GM19467 (cell line): ENCODE data around the gene USP48.
"Not testable (repeated sequence)": the region's sequence is repeated elsewhere in the genome, so short reads cannot be mapped to it uniquely, and the experiment has no call there.

Experiments
- ATAC-seq: cut with Tn5 transposase; IDR thresholded peaks from one replicate; pipeline ENCODE4 v1.9.1; 2021; ENCODE audit warnings: mild to moderate bottlenecking, moderate library complexity; ENCODE audit not compliant: unreplicated experiment

The USP48 gene

DNA sequence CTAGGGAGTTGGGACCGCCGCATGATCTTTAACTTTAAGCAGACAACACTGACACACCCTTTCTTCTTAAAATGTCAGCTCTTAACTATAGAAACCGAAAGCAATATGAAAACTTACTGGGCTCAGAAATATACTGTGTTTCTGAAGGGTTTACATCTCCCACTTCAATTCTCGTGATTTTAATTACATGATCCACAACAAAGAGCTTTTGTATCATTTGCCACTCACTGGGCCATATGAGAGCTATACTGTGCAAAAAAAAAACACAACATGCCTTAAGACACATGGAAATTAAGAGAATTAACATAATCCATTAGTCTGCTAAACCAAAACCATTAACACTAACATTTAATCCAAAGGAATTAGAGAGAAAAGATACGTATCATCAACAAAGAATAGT lies 78.8 kb downstream of the USP48 start:
- ATAC-seq = no peak

DNA sequence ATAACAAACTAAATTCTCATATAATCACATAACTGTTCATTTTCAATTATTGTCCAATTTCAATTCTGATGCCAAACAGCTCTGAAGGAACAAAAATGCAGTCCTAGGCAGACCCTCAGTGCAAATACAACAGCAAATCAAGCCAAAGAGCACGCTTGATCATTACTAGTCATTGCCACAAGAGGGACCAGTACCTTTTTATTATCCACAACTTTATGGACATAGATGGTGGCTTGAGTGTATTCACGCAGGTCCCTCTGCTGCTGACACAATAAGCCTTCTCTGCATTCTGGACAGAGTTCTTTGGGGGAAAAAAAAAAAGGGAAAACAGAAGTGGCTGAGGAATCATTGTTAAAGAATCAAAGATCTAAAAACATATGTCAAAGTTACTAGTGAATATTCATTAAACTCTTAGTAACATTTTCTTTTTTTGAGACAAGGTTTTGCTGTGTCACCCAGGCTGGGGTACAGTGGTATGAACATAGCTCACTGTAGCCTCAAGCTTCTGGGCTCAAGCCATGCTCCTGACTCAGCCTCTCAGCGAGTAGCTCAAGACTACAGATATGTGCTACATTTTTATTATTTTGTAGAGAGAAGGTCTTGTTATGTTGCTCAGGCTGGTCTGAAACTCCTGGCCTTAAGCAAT lies 79.5 kb downstream of the USP48 start:
- ATAC-seq = no peak

DNA sequence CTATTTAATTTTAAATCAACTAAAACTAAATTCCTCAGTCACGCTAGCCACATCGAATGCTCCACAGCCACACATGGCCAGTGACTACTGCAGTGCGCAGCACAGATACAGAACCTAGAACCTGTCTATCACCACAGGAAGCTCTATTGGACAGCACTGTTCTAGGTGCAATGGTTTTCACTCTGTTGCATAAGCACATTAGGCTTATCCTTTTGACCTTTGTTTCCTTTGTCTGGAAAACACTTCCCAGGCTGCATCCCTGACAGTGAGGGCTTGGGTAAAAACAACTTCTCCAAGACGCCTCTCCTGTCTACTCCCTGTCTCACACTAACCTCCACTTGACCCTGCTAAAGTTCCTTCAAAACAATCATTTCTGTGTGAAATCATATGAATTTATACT lies 80.2 kb downstream of the USP48 start:
- ATAC-seq = no peak

DNA sequence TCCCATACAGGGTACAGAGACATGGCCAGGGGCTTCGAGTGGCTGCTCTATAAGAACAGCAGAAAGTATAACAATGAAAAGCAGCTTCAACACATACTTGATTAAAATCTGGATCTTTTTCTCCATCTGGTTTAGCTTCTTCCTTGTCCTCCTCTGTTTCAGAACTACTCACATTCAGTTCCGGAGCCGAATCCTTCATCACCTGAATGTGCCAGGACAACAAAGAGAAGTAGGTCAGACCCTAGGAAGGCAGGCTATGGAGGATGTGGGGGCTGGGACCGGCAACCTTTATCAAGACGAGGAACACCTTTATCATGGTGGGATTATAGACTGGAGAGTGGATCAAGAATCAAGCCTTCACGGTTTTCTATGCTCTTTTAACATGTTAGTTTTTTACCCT lies 81.5 kb downstream of the USP48 start:
- no peak for ATAC-seq

DNA sequence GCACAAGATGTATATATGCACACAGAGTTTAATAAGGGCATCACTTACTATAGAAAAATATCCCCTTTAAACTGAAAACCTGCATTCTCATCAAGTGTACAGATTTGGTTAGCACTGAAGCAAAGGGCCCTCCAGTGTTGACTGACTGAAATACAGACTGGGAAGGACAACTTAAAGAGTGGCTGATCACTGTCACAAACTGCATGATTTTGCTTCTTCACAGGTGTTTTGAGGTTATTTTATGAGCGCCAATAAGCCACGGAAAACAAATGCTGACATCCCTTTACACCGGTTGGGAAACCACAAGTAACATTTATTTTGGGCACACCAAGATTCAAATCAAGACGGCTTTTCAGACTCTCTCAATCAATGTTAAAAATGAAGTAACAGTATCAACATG lies 82.9 kb downstream of the USP48 start:
- ATAC-seq = no peak

DNA sequence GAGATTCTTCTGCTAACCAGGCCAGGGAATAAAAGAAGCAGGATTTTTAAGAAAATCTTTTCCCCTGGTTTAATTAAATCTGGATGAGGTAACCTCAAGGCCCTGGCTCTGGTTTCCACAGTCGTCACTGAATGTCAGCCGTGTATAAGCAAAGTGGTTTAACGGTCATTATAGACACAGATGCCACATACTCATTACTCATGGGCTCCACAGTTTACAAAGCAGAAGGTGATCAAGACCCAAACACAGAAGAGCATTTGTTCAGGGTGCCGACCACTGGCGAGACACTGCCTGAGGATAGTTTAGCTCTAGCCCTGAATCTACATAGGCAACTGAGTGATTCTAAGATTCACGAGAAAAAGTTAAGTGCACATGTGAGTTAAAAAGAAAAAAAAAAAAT lies 86.0 kb downstream of the USP48 start:
- ATAC-seq = no peak

DNA sequence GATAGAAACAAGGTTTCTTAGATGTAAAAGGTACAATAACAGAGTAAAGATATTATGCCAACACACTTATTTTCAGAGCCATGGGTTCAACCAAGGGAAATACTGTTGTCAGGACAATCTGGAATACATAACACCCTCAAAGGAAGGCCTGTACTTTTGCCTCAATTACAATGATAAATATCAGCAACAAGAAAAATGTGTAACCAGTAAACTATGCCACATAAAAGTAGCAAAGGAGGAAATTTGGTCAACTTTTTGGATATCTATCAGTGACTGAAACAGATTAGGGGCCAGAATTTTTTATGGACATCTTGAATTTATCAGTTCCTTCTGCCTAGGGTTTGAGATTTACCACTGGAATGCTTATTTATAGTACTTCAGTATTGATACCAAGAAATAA lies 89.2 kb downstream of the USP48 start:
- ATAC-seq = no peak

DNA sequence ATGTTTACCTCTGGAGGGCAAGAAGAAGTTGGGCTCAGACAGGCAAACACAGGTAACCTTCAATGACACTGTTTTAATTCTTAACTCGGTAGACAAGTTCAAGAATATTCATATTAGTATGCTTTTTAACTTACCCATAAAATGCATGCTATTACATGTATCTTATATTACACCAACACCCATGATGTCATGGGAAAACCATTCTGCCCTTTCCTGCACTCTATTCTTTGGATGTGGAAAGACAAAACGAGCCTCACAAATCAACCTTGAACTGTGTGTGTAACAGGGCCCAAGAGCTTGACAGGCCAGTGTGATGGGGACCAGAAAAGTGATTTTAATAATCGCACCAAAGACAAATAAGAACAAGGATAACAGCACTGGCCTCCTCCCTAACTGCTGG lies 91.2 kb downstream of the USP48 start:
- no peak for ATAC-seq

DNA sequence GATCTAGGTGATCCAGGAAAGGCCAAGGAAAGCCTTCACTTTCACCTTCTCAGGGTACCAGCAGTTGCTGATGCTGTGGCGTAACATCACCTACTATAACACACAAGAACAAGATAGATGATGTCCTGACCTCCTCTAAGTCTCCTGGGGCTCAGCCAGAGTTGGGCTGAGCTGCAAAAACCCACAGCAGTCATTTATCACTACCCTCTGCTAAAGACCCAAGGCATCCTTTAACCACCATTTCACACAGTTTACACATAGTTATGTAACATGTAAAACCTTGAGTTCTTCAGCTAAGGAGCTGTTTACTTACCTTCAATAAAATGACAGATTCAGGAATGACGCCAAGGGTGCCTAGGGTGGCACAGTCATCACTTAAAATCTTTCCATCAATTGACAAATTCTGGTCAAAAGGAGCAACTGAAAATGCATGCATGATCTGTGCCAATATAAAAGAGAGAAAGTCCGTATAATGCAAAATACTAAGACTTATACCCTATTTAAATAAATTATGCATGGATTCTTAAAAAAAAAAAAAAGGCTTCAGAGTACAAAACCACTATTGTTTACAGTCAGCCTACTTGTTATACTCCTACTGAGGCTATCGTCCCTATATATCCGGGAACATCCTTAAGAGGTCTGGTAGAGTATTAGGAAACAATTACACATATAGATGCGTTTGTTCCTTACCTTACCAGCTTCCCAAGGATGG lies 93.1 kb downstream of the USP48 start:
- no peak for ATAC-seq

DNA sequence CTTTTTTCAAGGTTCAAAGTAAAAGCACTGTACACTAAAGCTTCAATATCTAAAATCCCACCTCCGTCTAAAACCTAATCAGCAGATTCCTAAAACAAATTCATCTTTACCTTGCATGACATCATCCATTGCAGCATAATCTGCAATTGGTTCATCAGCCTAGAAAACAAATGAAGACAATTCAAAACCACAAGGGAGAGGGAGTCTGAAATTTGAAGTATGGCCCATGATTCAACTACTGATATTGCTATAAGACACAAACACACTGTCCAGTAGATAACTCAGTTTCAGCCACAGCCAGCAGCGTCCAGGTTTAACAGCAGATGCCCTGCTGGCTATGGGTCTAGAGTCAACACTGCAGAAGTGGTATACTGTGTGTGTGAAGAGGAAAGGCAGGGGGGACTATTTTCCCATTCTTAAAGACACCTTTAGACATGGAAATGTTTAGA lies 95.8 kb downstream of the USP48 start:
- ATAC-seq = no peak

DNA sequence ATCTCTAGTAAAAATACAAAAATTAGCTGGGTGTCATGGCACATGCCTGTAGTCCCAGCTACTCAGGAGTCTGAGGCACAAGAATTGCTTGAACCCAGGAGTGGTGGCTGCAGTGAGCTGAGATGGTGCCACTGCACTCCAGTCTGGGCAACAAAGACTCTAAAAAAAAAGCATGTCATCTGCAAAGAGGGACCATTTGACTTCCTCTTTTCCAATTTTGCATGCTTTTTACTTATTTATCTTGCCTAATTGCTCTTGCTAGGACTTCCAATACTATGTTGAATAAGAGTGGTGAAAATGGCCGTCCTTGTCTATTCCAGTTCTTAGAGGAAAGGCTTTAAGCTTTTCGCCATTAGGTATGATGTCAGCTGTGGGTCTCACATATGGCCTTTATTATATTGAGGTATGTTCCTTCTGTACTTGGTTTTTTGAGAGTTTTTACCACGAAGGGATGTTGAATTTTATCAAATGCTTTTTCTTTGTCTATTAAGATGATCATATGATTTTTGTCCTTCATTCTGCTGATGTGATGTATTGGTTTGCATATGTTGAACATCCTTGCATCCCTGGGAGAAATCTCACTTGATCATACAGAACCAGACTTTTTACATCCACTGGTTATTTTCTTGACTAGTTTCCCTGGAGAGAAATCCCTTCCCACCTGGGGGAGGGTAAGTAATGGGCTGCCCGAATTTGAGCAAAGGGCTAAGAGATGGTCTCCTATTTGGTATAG lies 96.8 kb downstream of the USP48 start:
- ATAC-seq = no peak

DNA sequence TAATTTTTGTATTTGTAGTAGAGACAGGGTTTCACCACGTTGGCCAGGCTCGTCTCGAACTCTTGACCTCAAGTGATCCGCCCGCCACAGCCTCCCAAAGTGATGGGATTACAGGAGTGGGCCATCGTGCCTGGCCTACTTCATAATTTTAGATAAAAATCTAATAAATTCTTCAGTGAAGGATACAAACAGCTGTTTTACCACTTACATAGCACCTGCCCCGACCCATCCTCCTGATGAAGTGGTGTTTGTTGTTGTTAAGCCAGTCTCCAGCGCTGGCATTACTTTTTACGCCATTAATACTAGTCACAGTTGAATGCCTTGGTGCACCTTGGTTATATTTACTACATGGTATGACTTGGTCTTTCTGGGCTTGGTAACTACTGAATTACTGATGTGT lies 101.5 kb downstream of the USP48 start:
- no peak for ATAC-seq

DNA sequence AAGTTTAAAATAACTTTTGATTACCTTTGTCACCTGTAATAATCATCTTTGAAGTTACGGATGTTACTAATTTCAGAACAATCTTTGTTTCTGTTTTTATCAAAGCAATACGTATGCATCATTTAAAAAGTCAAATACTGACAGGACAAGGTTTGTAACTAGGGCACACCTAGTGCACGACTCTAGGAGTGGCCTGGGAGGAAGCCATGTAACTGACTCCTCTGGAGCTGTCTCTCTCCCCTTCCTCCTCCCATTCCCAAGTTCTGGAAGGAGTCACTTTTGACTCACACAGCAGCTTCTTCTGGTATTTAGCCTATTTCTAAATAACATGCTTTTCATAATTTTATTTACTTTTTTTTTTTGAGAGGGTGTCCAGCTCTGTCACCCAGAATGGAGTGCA lies 102.0 kb downstream of the USP48 start:
- ATAC-seq = no peak

DNA sequence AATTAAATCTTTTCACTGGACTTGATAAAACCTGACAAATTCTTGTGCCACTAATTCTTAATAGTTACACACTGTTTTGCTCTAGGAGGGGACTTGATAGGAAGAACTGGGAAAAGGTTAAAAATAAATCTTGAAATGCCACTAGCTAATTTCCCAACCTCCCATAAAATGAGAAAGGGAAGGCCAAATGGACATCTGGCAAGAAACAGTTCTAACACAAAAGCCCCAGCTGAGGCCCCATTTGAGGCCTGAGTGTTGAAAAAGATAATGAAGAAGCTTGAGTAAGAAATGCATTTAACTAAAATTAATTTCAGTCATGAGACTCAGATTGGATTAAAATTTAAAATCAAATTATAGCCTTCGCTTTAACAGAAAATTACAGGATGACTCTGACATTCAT lies 102.6 kb downstream of the USP48 start:
- no peak for ATAC-seq

DNA sequence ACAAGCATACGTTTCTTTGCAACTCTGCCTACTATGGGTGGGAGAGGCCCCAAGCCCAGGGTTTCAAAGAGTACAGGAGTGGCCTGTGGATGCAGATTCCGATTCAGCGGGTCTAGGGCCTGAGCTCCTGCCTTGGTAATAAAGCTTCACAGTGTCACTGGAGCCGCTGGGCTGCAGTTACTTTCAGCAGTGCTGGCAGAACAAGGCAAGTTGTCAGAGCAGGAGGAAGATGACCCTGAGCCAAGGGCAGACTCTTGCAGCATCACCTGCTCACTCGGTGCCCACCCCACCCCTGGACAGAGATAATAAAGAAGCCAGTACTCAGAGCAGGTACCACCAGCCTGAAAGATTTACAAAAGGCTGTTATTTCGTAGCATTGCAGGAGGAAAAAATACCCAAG lies 105.8 kb downstream of the USP48 start:
- ATAC-seq = no peak

DNA sequence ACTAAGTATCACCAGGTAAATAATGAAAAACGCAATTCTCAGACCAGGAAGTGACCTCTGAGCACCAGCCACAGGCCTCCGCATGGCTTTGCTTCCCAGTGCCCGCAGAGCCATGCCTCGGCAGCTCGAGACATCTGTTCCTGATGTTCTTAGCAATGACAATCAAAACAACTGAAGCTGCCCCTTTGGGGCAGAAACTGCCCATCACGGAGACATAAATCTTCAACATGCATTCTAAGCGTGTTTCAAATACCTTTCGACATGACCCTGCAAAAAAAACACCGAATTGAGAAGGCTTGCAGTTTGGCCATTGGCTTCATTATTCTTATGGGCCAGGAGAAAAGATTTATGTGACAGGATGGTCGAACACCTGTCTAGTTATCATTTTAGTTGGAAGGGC lies 108.0 kb downstream of the USP48 start:
- ATAC-seq = no peak

DNA sequence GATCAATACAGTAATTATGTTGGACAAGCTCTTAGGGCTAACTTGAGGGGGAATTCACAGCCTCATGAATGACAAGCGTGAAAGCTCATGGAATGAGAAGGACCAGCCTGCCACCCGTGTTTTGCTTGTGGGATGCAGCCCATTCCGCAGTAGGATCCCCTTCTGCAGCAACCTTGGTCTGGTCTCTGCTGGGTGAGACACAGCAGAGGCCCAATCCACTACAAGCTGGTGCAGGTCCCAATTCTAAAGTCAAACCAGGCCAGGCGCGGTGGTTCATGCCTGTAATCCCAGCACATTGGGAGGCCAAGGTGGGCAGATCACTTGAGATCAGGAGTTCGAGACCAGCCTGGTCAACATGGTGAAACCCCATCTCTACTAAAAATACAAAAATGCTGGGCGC lies 109.1 kb downstream of the USP48 start:
- ATAC-seq = not testable (repeated sequence)

DNA sequence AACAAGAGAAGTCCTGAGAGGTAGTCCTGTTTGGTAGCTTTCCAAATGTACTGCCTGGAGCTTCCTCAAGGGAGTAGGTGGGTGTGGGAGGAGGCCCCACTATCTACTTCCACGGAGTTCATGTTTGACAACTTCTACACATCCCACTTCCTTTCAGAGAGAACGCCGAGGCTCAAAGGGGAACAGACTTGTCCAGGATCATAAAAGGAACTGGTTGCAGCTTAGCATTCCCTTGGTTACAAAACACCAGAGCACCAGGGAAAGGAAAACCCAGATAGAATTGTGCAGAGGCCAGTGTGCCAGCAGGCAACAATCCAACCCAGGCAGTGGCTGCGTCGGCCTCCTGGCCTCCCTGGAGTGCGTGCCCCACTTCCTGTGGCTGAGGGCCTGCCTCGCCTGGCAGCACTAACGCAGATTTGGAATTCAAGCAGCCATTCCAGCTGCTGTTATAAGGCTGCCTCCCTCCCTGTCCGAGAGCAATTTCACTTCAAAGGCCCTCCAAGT lies 109.6 kb downstream of the USP48 start:
- ATAC-seq = no peak

DNA sequence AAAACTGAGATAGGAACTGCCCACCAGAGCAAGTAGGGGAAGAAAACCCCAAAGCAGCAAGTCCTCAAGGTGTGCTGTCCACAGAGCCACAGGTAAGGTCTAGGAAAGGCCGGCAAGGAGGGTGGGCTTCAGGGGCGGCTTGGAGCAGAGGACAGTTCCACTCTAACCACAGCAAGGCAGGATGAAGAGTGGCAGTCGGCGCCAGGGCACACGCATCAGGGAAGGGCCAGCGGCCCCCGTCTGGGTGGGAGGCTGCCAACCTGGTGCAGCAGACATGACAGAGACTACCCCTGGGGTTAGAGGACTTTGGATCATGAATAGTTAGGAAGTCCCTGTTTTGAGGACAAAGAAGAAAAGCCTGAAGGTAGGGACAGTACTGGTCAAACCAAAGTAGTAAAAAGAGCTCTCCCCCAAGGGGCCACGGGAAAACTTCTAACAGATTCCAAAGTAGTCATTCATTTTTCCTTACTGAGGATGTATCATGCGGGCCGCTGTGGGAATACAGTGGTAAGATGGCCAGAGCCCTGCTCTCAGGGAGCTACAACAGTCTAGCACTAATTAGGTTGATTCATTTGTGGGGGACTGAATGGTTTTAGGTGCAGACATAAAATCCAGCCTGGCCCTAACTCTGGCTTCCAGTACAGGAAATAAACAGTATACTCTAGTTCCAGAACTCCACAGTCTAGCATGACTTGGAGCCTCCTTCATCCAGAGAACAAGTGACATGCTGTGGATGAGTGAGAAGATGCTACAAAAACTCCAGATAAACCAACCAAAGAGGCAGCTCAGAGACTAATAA lies 110.3 kb downstream of the USP48 start:
- no peak for ATAC-seq

DNA sequence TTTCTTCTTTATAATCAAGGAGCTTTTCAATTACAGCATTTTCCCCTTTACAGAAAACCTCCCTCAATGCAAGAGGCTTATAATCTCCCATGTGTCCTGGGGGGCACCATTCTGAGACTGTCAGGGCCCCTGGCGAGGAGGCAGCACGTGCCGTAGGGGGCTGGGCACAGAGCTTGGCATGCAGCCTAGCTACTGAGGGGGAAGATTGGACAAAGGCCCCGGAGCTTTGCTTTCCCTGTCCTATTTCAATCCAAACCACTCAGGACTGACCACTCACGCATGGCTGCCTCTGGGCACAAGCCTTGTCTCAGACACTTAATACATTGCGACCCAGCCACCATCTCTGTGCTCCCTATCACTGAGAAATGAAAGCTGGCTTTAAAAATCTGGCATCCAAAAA lies 111.0 kb downstream of the USP48 start:
- no peak for ATAC-seq
